Activated CD4-positive, alpha-beta T cell treated with anti-CD3 and anti-CD28 coated beads for 24 hours (primary cell): Measurements from ENCODE around the gene KRT1.

ENCODE experiments used
- DNase-seq, 2 donors: peaks; one replicate each; pipeline ENCODE4 v3.0.0-alpha.2; 2020; ENCODE audit warnings: low read depth in 2 of 2

Gene KRT1

DNA sequence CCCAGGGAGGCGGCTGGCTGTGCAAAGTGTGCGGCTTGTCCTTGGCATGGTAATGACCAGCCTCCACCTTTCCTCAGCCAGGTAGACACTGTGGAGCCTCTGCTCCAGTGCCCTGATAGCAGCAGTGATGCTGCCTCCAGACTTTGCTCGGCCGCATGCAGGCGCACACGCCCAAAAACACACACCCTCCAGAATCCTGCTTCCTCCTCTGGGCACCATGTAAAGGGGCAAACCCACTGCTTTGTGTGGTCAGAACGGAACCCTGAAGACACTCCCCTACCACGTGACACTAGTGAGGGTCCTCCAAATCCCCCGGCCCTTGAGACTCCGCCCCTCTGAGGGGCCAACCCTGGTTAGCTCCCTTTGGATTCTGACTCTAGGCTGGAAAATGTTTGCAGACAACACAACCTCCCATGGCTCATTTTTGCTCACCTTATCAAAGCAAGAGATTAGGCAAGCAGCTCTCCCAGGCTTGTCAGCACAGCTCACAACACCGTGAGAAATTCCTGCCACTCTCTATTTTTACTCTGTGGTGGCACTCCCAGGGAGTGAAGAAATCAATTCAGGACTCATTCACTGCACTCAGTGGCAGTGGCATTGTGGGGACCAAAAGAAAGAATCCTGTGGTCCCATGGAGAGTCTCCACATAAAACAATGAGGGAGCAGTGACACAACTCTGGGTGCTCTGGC lies 18.6 kb upstream of the KRT1 start:
- no peak for DNase-seq

GRCh38 chr12:52697058-52697582 lies 16.9 kb upstream of the KRT1 start:
- no peak for DNase-seq

- no peak for DNase-seq
These were observed 16.4 kb upstream of the KRT1 start for GRCh38 chr12:52696588-52696987.

GRCh38 chr12:52695039-52695438 lies 14.8 kb upstream of the KRT1 start:
- DNase-seq: no peak

- DNase-seq: no peak
These were observed 13.9 kb upstream of the KRT1 start for GRCh38 chr12:52694151-52694550.

DNA sequence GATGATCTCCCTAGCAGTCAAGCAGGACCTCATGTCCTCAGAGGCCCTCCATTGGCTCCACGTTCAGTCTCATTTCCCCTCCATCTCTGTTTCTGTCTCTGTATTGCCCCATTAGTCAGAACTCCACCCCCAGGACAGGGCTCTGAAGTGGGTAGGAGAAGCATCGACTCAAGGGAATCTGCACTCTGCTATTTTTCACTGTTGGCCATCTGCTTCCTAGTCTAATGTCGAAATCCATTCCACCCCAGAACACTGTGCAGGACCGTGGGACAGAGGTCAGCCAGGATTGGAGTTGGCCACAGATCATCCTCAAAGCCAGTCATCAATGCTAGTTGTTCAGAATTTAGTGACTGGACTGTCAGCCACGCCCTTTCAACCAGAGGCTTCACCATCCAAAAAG lies 13.1 kb upstream of the KRT1 start:
- DNase-seq: no peak

DNA sequence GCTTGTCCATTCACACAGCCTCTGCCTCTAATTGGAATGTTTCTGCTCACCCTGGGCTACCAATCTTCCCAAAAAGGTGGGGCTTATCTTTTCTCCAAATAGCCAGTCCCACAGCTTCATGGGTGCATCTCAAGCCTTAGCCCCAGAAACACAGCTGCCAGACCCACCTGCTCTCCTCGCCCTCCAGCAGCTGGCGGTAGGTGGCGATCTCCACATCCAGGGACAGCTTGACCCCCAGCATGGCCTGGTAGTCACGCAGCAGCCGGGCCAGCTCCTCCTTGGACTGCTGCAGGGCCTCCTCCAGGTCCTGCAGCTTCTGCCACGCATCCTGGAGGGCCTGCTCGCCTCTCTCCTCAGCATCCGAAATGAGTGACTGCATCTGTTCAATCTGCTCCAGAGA lies 12.0 kb upstream of the KRT1 start:
- DNase-seq: no peak

- no peak for DNase-seq
These were observed 11.6 kb upstream of the KRT1 start for GRCh38 chr12:52691841-52692150.

DNA sequence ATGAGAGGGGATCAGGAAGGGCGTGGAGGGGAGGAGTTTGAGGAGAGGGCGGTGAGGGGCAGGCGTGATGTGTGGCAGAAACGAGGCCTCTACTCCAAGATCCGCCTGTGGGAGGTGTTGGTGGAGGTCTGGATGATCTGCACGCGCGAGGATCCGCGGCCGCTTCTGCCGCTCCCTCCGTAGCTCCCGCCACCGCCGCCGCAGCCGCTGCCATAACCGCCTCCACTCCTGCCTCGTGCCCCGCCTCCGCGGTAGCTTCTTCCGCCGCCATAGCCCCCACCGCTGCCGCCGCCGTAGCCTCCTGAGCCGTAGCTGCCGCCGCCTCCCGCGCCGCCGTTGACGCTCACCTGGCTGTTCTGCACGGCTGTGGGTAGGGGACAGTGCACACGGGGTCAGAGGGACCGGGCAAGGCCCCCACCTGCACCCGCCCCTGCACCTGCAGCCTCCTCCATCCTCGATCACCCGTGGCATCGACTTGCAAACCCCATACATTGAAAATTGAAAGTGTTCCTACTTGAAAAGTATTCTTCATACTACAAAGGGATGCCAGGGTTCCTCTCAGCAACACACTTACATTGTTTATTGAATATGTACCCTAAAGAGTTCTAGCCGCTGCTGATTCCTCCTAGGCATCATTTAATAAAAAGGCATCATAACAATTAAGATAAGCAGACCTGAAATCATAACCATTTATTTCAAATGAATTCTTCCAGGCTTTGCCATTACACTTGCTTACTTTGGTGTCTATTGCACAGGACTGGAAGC lies 11.1 kb upstream of the KRT1 start:
- peak; percentile 22 to 33 for DNase-seq

DNA sequence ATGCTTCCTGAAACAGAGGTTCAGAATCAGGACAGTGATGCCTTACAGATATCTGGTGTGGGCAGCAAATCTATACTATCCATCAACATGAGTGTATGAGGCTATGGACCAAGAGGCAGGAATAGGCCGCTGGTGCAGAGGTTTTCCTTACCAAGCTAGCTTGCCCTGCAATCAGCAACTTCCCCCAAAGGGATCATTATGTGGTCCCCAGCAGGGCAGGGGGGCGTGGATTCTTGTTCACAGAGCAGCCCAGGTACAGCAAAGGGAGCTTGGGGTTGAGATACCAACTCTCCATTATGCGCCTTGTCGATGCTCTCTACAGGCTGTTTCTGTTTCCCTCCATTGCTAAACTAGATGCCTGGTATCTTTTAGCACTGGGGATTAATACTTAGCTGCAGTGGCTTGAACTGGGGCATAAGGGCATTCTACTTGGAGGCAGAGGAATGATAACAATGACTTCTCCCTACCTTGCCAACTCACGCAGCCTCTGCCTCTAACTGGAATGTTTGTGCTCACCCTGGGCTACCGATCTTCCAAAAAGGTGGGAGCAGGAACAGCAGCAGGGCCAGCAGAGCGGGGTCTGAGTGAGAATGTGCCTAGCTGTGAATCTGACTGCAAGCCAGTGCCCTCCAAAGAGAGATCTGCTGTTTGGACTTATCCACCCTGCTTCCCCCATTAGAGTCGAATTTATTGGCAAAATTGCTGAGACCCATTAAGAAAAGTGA lies 10.3 kb upstream of the KRT1 start:
- DNase-seq: no peak

- DNase-seq: no peak
These were observed 9.7 kb upstream of the KRT1 start for GRCh38 chr12:52689936-52690335.

DNA sequence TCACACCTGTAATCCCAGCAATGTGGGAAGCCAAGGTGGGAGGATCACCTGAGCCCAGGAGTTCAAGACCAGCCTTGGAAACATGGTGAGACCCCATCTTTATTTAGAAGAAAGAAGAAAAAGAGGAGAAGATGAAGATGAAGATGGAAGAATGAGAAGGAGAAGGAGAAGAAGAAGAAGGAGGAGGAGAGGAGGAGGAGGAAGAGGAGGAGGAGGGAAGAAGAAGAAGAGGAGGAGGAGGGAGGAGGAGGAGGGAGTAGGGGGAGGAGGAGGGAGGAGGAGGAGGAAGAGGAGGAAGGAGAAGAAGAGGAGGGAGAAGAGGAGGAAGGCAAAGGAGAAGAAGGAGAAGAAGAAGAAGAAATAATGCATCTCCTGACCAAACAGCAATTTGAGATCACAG lies 9.0 kb upstream of the KRT1 start:
- DNase-seq: no peak

DNA sequence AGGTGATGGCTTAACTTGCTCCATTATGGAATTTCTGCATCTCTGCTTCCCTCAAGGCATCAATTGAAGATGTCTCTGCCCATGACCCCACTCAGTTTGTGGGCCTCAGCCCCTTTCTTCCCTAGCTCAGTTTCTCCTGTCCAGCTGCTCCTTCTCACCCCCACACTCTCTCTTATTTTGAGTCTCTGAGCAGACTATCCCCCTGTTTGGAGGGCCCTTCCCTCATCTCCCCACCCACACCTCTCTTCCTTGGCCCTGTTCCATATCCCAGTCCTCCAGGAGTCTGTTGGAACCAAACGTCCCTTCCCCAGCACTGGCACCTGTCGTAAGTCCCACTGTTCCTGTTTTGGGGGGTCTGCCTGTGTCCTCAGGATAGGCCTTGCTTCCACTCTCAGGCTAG lies 8.3 kb upstream of the KRT1 start:
- DNase-seq: no peak

GRCh38 chr12:52687497-52688385 lies 7.5 kb upstream of the KRT1 start:
- DNase-seq: no peak

DNA sequence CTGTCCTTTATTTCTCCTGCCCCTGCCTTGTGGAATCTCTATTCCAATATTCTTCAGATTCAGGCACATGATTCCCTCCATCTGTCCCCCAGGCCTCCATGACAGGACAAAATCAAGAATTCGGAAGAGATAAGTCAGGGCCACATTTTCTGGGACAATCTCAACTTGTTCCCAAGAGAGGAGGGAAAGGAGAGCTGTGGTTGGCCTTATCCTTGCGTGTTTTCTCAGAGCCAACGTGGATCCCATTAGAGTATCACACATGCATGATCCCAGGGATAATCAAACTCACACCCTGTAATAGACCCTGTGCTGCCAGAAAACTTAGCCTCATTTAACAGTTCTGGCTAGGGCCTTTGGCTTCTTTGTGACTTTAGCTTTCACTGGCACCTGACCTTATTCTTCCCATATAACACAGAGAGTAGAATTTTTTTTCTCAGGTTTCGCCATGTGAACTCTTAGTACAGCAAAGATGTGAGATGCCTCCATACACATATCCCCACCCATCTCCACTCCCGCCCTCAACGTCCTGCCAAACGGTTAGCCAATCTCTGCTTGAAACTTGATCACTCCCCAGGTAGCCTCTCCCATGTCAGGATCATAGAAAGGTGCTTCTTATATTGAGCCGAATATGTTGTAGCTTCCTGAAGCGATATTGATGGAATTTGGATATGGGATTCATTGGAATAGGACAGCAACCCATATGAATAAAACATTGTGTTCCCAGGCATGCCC lies 6.7 kb upstream of the KRT1 start:
- DNase-seq: no peak

DNA sequence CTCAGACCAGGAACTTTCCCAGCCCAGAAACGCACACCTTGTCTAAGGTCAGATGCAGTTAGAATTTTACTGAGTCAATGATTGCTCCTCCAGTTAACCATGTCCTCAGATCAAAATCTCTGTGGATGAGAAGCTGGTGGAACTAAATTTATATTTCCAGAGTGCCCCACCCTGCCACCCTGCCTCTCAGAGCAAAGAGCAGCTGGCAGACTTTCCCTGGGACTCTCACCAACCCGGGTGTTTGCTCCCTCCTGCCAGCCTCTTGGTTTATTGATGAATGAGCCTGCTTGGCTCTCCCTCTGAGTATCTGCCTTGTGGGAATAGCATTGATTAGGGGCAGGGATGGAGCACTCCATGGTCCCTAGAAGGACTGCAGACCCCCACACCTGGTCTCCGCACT lies 5.9 kb upstream of the KRT1 start:
- DNase-seq: no peak

DNA sequence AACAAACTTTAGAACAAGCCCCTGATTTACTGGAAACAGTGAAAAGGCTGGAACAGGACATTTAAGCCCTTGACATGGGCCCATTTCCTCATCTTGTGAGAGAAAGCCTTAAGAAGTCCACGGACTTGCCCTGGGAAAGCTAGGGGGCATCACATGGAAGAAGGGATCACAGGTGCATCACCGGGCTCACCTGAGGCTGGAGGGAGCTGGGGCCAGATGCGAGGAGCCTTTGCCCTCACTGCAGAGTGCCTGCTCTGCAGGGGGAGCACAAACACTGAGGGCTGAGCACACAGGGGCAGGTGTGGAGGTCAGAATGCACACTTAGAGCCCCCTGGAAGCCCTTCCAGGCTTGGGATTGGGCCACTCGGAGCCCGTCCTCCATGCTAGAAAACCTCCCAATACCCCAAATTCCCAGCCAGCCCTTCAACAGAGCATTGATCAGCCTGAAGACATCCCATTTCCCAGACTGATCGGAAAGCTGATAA lies 5.2 kb upstream of the KRT1 start:
- no peak for DNase-seq

DNA sequence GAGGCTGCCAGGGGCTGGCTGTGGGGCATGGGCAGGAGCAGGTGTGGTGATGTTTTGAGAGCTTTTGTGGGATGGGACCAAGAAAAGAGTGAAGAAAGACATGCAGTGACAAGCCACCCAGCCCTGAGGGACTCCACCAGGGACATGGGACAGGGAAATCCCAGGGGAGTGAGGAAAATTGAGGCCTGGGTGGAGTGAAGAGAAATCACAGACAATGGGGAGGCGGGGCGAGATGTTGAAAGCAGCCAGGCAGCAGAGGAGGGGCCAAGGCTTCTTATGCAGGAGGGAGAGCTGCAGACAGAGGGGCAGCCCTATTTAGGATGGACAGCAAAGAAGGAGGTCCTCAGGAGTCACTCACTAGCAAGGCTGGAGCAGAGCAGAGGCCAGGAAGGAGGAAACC lies 4.2 kb upstream of the KRT1 start:
- DNase-seq: no peak

- DNase-seq: no peak
These were observed 3.5 kb upstream of the KRT1 start for GRCh38 chr12:52683575-52684300.

DNA sequence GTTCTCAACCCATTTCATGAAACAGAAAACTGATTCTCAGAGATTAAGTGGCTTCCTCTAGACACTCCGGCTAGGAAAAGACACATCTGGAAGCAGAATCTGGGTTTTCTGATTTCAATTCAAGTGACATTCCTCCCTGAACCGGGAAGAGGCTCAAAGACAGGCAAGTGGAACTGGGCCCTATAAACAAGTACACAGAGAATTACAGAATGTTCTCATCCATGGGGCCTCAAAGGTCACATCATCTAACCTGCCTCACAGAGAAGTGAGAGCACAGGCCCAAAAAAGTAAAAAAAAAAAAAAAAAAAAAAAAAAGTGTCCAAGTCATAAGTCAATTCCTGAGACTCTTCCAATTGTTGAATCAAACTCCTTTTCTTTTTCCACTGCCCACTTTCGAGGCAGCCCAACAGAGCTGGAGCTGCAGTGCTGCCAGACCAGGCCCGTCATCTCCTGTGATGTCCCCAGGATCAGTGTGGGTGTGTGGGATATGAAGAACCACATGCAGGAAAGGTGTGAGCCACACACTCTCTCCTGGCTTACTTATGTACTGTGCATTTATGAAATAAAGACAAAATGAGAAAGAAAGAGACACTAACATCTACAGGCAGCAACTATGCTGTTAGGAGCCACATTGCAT lies 2.8 kb upstream of the KRT1 start:
- DNase-seq: no peak
